ENCODE data around the gene CABCOCO1.

CABCOCO1 gene

DNA sequence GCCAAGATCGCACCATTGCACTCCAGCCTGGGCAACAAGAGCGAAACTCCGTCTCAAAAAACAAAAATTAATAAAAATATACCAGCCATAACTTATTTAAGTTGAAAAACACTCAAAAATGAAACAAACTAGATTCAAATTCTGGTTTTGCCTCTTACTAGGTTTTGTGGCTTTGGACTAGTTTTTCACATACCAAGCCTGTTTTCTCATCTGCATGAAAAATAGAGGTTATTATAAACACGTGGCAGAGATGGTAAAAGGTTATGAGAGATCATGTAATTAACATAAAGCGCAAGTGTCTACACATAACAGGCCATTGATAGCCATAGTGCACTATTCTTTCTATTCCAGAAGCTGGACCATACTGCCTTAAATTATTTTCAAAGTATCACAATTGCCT is 35.5 kb upstream of the CABCOCO1 start:
- ChIA-PET CTCF (no interaction called here), POLR2A (no interaction called here)
- TF ChIP-seq ARNT (IDR thresholded peaks at IDR 0.05) (no peak), ZNF384 (IDR thresholded peaks at IDR 0.05) (no peak), TARDBP (IDR thresholded peaks at IDR 0.05) (no peak), LEF1 (IDR thresholded peaks at IDR 0.05; ENCODE audit: borderline replicate concordance) (no peak), SP1 (IDR thresholded peaks at IDR 0.05) (no peak), BHLHE40 (IDR thresholded peaks at IDR 0.05; ENCODE audit: borderline replicate concordance) (no peak), FOXA1 (IDR thresholded peaks at IDR 0.05) (no peak), FOXM1 (IDR thresholded peaks at IDR 0.05; ENCODE audit: borderline replicate concordance) (no peak), NFRKB (IDR thresholded peaks at IDR 0.05) (no peak), L3MBTL2 (conservative IDR thresholded peaks at IDR 0.05) (no peak), FOXK2 (IDR thresholded peaks at IDR 0.05) (no peak), HDGF (IDR thresholded peaks at IDR 0.05; ENCODE audit: borderline replicate concordance) (no peak)
- TF ChIP-seq, protein P1, sequence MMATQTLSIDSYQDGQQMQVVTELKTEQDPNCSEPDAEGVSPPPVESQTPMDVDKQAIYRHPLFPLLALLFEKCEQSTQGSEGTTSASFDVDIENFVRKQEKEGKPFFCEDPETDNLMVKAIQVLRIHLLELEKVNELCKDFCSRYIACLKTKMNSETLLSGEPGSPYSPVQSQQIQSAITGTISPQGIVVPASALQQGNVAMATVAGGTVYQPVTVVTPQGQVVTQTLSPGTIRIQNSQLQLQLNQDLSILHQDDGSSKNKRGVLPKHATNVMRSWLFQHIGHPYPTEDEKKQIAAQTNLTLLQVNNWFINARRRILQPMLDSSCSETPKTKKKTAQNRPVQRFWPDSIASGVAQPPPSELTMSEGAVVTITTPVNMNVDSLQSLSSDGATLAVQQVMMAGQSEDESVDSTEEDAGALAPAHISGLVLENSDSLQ (IDR thresholded peaks at IDR 0.05), result no peak
- no peak for DNase-seq (ENCODE audit: extremely low spot score)

DNA sequence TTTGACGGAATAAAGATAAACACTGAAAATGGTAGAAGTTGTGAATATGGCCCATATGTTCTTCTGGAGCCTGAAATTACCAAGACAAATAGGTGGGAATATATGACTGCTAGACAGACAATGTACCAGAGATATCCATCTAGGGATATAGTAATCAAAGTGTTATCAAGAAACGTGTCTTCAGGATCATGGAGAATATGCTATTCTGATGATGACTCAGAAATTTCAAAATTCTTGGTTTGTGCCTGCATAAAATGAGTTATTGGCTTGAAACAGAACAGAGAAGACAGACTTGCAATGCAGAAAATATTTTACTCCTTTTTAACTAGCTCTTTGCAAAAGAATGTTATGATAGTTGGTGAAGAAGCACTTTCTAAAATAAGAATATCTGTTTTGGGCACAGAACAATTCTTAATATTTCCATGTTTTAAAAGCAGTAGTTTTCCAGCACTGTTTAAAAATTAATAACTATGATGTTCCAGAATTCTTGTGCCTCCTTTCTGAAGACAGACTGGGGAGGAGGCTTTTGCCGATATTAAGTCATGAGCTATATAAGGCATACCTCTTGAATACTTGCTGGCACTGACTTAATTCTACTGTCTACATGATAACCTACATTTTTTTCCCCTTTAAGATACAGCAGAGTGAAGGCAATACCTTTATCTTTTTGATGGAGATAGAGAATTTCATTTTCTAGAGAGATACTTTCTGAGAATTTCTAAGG is 34.4 kb upstream of the CABCOCO1 start:
- no peak for DNase-seq (ENCODE audit: extremely low spot score)
- TF ChIP-seq L3MBTL2 (conservative IDR thresholded peaks at IDR 0.05) (no peak), ELF4 (IDR thresholded peaks at IDR 0.05) (no peak), SP1 (IDR thresholded peaks at IDR 0.05) (no peak), TARDBP (IDR thresholded peaks at IDR 0.05) (no peak), ARNT (IDR thresholded peaks at IDR 0.05) (no peak), NFRKB (IDR thresholded peaks at IDR 0.05) (no peak), FOXA1 (IDR thresholded peaks at IDR 0.05) (no peak), SUZ12 (IDR thresholded peaks at IDR 0.05) (no peak), HDGF (IDR thresholded peaks at IDR 0.05; ENCODE audit: borderline replicate concordance) (no peak), CTBP1 (IDR thresholded peaks at IDR 0.05; ENCODE audit: borderline replicate concordance) (no peak), BHLHE40 (IDR thresholded peaks at IDR 0.05; ENCODE audit: borderline replicate concordance) (no peak)
- TF ChIP-seq, protein P1 (IDR thresholded peaks at IDR 0.05), result no peak
- CTCF ChIA-PET, result no interaction called here
- POLR2A ChIA-PET, result no interaction called here

DNA sequence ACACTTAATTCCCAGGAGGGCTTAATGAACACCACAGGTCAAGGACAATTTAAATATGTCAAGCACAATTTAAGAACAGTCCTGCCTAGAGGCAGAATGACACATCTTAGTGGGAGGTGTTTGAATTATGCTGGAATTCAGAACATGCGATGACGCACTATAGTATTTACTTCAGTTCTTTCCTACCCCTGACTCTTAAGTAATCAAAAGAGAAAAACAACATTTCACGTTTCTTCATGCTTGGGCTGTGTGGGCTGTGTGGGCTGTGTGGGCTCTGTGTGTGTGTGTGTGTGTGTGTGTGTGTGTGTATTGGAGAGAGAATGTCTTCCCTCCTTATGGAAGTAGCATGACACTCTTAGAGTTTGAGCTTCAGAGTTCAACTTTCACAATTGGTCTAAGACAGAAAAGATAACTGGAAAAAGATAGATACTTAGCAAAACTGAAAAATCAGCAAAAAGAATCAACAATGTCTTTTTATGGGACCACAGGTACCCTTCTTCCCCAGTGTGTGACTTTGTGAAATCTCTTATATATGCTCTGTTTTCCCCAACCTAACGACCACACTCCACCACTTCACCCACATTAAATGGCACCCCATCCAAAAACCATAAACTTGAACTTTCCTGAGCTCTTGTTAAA is 33.7 kb upstream of the CABCOCO1 start:
- TF ChIP-seq FOXM1 (IDR thresholded peaks at IDR 0.05; ENCODE audit: borderline replicate concordance) (no peak), ARNT (IDR thresholded peaks at IDR 0.05) (no peak), NFRKB (IDR thresholded peaks at IDR 0.05) (no peak), HDGF (IDR thresholded peaks at IDR 0.05; ENCODE audit: borderline replicate concordance) (no peak), L3MBTL2 (conservative IDR thresholded peaks at IDR 0.05) (no peak), CTBP1 (IDR thresholded peaks at IDR 0.05; ENCODE audit: borderline replicate concordance) (no peak), SUZ12 (IDR thresholded peaks at IDR 0.05) (no peak)
- DNase-seq (ENCODE audit: extremely low spot score), result no peak
- CTCF ChIA-PET, result no interaction called here
- POLR2A ChIA-PET, result no interaction called here

DNA sequence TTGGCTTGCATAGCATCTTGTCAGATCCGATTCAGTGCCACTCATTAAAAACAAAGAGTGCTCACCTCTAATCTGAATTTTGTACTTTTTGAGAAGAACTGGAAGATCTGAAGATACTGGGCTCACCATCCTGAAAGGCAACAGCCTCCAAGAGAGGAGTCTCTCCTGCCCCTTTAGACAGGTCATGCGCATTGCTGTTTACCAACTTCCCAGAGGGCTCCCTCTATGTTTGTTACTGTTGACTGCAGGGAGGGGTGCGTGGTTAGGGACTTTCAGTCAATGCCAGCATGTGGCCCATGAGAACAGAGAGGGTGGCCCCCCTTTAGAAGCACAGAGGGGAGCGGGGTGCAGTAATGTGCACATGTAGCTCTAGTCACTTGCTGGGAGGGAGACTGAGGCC is 33.2 kb upstream of the CABCOCO1 start:
- ChIA-PET POLR2A (no interaction called here), CTCF (no interaction called here)
- no peak for DNase-seq (ENCODE audit: extremely low spot score)
- TF ChIP-seq TARDBP (IDR thresholded peaks at IDR 0.05) (no peak), FOXA1 (IDR thresholded peaks at IDR 0.05) (no peak), SP1 (IDR thresholded peaks at IDR 0.05) (no peak), FOXK2 (IDR thresholded peaks at IDR 0.05) (no peak), ELF4 (IDR thresholded peaks at IDR 0.05) (no peak), CTBP1 (IDR thresholded peaks at IDR 0.05; ENCODE audit: borderline replicate concordance) (no peak), ZNF384 (IDR thresholded peaks at IDR 0.05) (no peak), FOXM1 (IDR thresholded peaks at IDR 0.05; ENCODE audit: borderline replicate concordance) (no peak), L3MBTL2 (conservative IDR thresholded peaks at IDR 0.05) (no peak), BHLHE40 (IDR thresholded peaks at IDR 0.05; ENCODE audit: borderline replicate concordance) (no peak), SUZ12 (IDR thresholded peaks at IDR 0.05) (no peak), LEF1 (IDR thresholded peaks at IDR 0.05; ENCODE audit: borderline replicate concordance) (no peak), ARNT (IDR thresholded peaks at IDR 0.05) (no peak)
- TF ChIP-seq, protein P1 (IDR thresholded peaks at IDR 0.05), result no peak

DNA sequence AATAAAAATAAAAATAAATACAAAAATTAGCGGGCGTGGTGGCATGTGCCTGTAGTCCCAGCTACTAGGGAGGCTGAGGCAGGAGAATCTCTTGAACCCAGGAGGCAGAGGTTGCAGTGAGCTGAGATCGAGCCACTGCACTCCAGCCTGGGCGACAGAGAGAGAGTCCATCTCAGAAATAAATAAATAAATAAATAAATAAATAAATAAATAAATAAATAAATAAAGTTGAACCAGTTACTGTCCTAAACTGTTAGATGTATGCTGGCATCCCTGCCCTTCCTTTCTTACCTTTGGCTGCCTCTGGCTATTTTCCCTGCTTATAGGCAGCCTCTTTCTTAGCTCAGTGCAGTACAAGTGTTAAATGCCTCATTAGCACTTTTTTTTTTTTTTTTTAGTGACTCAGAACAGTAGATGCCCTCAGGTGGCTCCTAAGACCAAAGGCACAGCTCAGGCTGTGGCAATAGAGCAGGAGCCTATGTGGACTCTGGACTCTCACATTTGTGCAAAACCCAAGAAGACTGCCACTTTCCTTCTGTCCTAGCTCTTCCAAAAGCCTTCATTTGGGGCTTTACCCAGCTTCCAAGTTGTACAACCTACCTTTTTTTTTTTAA is 30.6 kb upstream of the CABCOCO1 start:
- DNase-seq (ENCODE audit: extremely low spot score), result no peak
- ChIA-PET POLR2A (no interaction called here), CTCF (no interaction called here)
- no peak for TF ChIP-seq NFRKB (IDR thresholded peaks at IDR 0.05)
- TF ChIP-seq TARDBP (IDR thresholded peaks at IDR 0.05), result no peak
- TF ChIP-seq FOXM1 (IDR thresholded peaks at IDR 0.05; ENCODE audit: borderline replicate concordance), result no peak
- TF ChIP-seq ARNT (IDR thresholded peaks at IDR 0.05), result no peak
- no peak for TF ChIP-seq CTBP1 (IDR thresholded peaks at IDR 0.05; ENCODE audit: borderline replicate concordance)
- TF ChIP-seq ELF4 (IDR thresholded peaks at IDR 0.05), result no peak
- TF ChIP-seq, protein P1 (IDR thresholded peaks at IDR 0.05), result no peak
- no peak for TF ChIP-seq ZNF384 (IDR thresholded peaks at IDR 0.05)
- no peak for TF ChIP-seq LEF1 (IDR thresholded peaks at IDR 0.05; ENCODE audit: borderline replicate concordance)
- TF ChIP-seq L3MBTL2 (conservative IDR thresholded peaks at IDR 0.05), result no peak
- TF ChIP-seq SP1 (IDR thresholded peaks at IDR 0.05), result no peak
- no peak for TF ChIP-seq FOXA1 (IDR thresholded peaks at IDR 0.05)
- TF ChIP-seq HDGF (IDR thresholded peaks at IDR 0.05; ENCODE audit: borderline replicate concordance), result no peak
- no peak for TF ChIP-seq BHLHE40 (IDR thresholded peaks at IDR 0.05; ENCODE audit: borderline replicate concordance)
- no peak for TF ChIP-seq FOXK2 (IDR thresholded peaks at IDR 0.05)
